GM21529 (cell line): Measurements from ENCODE around the gene LGALS14.

Source experiments
- ATAC-seq: cut with Tn5 transposase; IDR thresholded peaks from one replicate; pipeline ENCODE4 v1.9.1; 2021; ENCODE audit not compliant: unreplicated experiment

LGALS14 gene

DNA sequence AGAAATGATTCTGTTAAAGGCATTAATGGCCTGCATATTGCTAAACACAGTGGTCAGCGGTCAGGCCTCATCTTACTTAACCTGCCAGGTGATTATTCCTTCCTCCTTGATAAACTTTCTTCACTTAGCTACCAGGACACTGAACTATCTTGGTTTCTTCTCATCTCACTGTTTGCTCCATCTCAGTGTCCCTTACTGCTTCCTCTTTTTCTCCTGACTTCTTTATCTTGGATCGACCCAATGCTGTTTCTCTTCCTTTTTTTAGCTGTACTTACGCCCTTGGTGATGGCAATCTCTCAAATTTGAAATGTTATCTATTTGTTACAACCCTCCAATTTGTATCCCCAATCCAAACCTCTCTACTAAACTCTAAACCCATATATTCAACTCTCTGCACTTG lies 41.4 kb downstream of the LGALS14 start:
- no peak for ATAC-seq

GRCh38 chr19:39746836-39747529 lies 42.7 kb downstream of the LGALS14 start:
- ATAC-seq: no peak

DNA sequence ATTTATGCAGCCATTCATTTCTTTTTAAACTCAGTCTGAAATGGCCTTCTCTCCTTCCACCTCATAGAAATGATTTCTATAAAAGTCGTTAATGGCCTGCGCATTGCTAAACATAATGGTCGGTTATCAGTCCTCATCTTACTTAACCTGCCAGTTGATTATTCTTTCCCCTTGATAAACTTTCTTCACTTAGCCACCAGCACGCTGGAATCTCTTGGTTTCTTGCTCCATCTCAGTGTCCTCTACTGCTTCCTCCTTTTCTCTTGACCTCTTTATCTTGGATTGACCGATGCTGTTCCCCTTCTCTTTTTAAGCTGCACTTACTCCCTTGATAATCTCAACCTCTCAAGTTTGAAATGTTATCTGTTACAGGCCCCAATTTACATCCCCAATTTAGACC lies 45.7 kb downstream of the LGALS14 start:
- ATAC-seq: no peak

- no peak for ATAC-seq
Observed at GRCh38 chr19:39752390-39752789, 48.1 kb downstream of the LGALS14 start.

DNA sequence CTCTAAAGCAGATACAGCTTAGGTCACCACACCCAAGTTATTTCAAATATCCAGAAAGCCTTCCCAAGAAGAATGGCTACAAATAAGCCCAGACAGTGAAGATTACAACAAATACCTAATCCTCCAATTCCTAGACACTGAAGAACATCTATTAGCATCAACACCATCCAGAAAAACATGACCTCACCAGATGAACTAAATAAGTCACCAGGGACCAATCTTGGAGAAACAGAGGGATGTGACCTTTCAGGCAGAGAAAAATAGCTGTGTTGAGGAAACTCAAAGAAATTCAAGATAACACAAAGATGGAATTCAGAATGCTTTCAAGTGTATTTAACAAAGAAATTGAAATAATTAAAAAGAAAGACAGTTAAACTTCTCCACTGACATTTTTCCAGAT lies 48.5 kb downstream of the LGALS14 start:
- ATAC-seq: no peak

DNA sequence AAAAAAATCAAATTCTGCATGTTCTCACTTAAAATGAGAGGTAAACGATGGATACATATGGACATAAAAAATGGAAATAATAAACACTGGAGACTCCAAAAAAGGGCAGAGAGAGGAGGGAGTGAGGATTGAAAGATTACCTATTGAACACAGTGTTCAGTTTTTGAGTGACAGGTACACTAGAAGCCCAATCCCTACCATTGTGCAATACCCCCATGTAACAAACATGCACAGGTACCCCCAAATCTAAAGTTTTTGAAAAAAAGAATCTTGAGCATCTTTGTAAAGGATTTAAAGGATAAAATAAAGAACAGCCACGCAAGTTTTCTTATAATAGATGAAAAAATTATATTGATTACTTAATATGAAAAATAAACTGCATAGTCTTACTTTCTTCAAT lies 50.3 kb downstream of the LGALS14 start:
- ATAC-seq: no peak

- no peak for ATAC-seq
Observed at GRCh38 chr19:39754971-39755370, 50.7 kb downstream of the LGALS14 start.
